OCI-LY7 (cell line): ENCODE results near the gene TNKS1BP1. TPM values are rescaled to one million over a fixed set of nuclear protein-coding genes. Genes with fewer than 3 reads are reported as not detected.

ENCODE experiments used
- BruUV-seq: library from RNA; stranded (reverse); fragments of 400-500 nt; replicated peaks from 2 replicates; lab custom pipeline; 2021; lab: Mats Ljungman, UMichigan
- CTCF ChIA-PET: fragments of 300-600 bp; sonication (Branson Sonifier 250); formaldehyde crosslinking; loops from one replicate; lab custom pipeline; 2022; ENCODE audit warnings: antibody characterized with exemption; ENCODE audit not compliant: unreplicated experiment; lab: Charles Lee
- POLR2A ChIA-PET: fragments of 300-600 bp; sonication (Branson Sonifier 250); formaldehyde crosslinking; loops from one replicate; lab custom pipeline; 2022; ENCODE audit warnings: antibody characterized with exemption; lab: Charles Lee
- DNase-seq: peaks from one replicate; pipeline ENCODE4 v3.0.0-alpha.2; 2015; ENCODE audit warnings: low spot score
- H2AFZ ChIP-seq: fragments of 200-600 bp; sonication (generic), shearing (Covaris generic); 2 replicates; pipeline ENCODE4 v1.6.1; 2014; ENCODE audit warnings: mild to moderate bottlenecking, antibody characterized with exemption, low read length, moderate library complexity
- H3K27ac ChIP-seq: fragments of 200-600 bp; sonication (generic); 2 replicates; pipeline ENCODE4 v1.5.1; 2014; ENCODE audit warnings: mixed run types, low read depth, mild to moderate bottlenecking, moderate library complexity, low read length, inconsistent platforms; ENCODE audit not compliant: poor library complexity, severe bottlenecking
- H3K36me3 ChIP-seq: fragments of 200-600 bp; sonication (generic); 2 replicates; pipeline ENCODE4 v1.6.1; 2014; ENCODE audit warnings: mild to moderate bottlenecking, antibody characterized with exemption, low read length, moderate library complexity, mixed read lengths; ENCODE audit not compliant: insufficient read depth
- H3K4me1 ChIP-seq: fragments of 200-600 bp; sonication (generic); 2 replicates; pipeline ENCODE4 v1.5.1; 2014; ENCODE audit warnings: mild to moderate bottlenecking, low read length; ENCODE audit not compliant: insufficient read depth, poor library complexity, severe bottlenecking
- H3K4me2 ChIP-seq: fragments of 200-600 bp; sonication (generic); 2 replicates; pipeline ENCODE4 v1.6.1; 2014; ENCODE audit warnings: mild to moderate bottlenecking, low read length
- H3K4me3 ChIP-seq: fragments of 200-600 bp; sonication (generic); 2 replicates; pipeline ENCODE4 v1.5.1; 2014; ENCODE audit warnings: mild to moderate bottlenecking, low read depth, low read length; ENCODE audit not compliant: poor library complexity, severe bottlenecking
- H3K79me2 ChIP-seq: fragments of 200-600 bp; sonication (generic); 2 replicates; pipeline ENCODE4 v1.6.1; 2016; ENCODE audit warnings: low read depth, mild to moderate bottlenecking, low read length, moderate library complexity, mixed read lengths; ENCODE audit not compliant: insufficient read depth
- H3K9me2 ChIP-seq: fragments of 200-600 bp; sonication (generic); 2 replicates; pipeline ENCODE4 v1.6.1; 2016; ENCODE audit warnings: mild to moderate bottlenecking, low read length, mixed read lengths; ENCODE audit not compliant: insufficient read depth
- H3K9me3 ChIP-seq: fragments of 200-600 bp; sonication (generic); 2 replicates; pipeline ENCODE4 v1.6.1; 2014; ENCODE audit warnings: mild to moderate bottlenecking, mixed run types, low read length, mixed read lengths
- H4K20me1 ChIP-seq: fragments of 200-600 bp; sonication (generic); 2 replicates; pipeline ENCODE4 v1.6.1; 2014; ENCODE audit warnings: mild to moderate bottlenecking, antibody characterized with exemption, low read length, moderate library complexity, mixed read lengths; ENCODE audit not compliant: insufficient read depth
- CTCF ChIP-seq: fragments of 200-600 bp; sonication (generic); conservative IDR thresholded peaks from 2 replicates; pipeline ENCODE4 v1.5.1; 2014; ENCODE audit warnings: mild to moderate bottlenecking, antibody characterized with exemption, low read length, moderate library complexity, mixed read lengths
- EZH2phosphoT487 ChIP-seq: fragments of 200-600 bp; sonication (generic); IDR thresholded peaks from 2 replicates; pipeline ENCODE4 v1.6.1; 2018; ENCODE audit warnings: low read depth, borderline replicate concordance, mild to moderate bottlenecking, mixed run types, antibody characterized with exemption, low read length, moderate library complexity, mixed read lengths
- intact Hi-C: fragments of 100-400 bp; cut with micrococcal nuclease; formaldehyde crosslinking; loops from one replicate; pipeline ENCODE4 v1.10.0; 2022; ENCODE audit not compliant: unreplicated experiment
- total RNA-seq, 2 experiments: library from RNA; depleted of rRNA in 1 of 2; stranded (reverse); fragments of >200 nt in 1 of 2; shearing (Covaris generic) in 1 of 2; gene quantifications; 2 replicates each; pipeline ENCODE4 v1.2.3, GENCODE V29; 2014 to 2022

The TNKS1BP1 gene
- total RNA-seq, 2 experiments from 2014 or later: 5.3 to 16.4 TPM

- H3K4me1 ChIP-seq: peaks cover 6% of the 10 kb centered on the region
- intact Hi-C loops: no loop called here
- H3K4me2 ChIP-seq: no peak overlapping the region
- DNase-seq: no peak
- no peak overlapping the region for H3K4me3 ChIP-seq
- peaks cover under 1% of the 10 kb centered on the region; the same call in 1 of the 2 replicates for H3K79me2 ChIP-seq
- no peaks in the 10 kb centered on the region for H4K20me1 ChIP-seq
- H3K9me2 ChIP-seq: no peaks in the 10 kb centered on the region
- ChIA-PET POLR2A (interaction anchor here (0.6 kb wide), 1 partner anchor 523 kb away, joined by 4 read pairs; no protein-coding TSS in a partner anchor), CTCF (no interaction called here)
- H3K9me3 ChIP-seq: no peaks in the 10 kb centered on the region
- no TSS peak for BruUV-seq
- H3K27ac ChIP-seq: no peak overlapping the region
- no peak overlapping the region for H2AFZ ChIP-seq
- TF ChIP-seq CTCF (no peak), EZH2phosphoT487 (no peak)
- H3K36me3 ChIP-seq: no peaks in the 10 kb centered on the region
Observed at GRCh38 chr11:57341250-57341808, 16.6 kb upstream of the TNKS1BP1 start.

- TF ChIP-seq CTCF (peak; percentile 53), EZH2phosphoT487 (no peak)
- Histone ChIP-seq H3K27ac (no peak overlapping the region), H3K79me2 (peaks cover 8% of the 10 kb centered on the region; the same call in 1 of the 2 replicates), H2AFZ (no peak overlapping the region), H4K20me1 (no peaks in the 10 kb centered on the region), H3K4me1 (peaks cover 7% of the 10 kb centered on the region), H3K9me3 (no peaks in the 10 kb centered on the region), H3K36me3 (no peaks in the 10 kb centered on the region), H3K4me3 (no peak overlapping the region), H3K9me2 (no peaks in the 10 kb centered on the region), H3K4me2 (no peak overlapping the region)
- ChIA-PET POLR2A (no interaction called here), CTCF (interaction anchor here (0.6 kb wide), 1 partner anchor 11 kb away, joined by 7 read pairs; no protein-coding TSS in a partner anchor)
- no peak for DNase-seq
- BruUV-seq: no TSS peak
- intact Hi-C loops: no loop called here
Observed at GRCh38 chr11:57340039-57340615, 15.4 kb upstream of the TNKS1BP1 start.

GRCh38 chr11:57339328-57339727, 14.6 kb upstream of the TNKS1BP1 start:
- Histone ChIP-seq H4K20me1 (no peaks in the 10 kb centered on the region), H3K79me2 (peaks cover 16% of the 10 kb centered on the region), H2AFZ (no peak overlapping the region), H3K4me1 (peaks cover 13% of the 10 kb centered on the region), H3K36me3 (peaks cover 3% of the 10 kb centered on the region; the same call in 1 of the 2 replicates), H3K27ac (no peak overlapping the region), H3K9me3 (no peaks in the 10 kb centered on the region), H3K9me2 (no peaks in the 10 kb centered on the region), H3K4me2 (no peak overlapping the region), H3K4me3 (no peak overlapping the region)
- TF ChIP-seq EZH2phosphoT487 (no peak), CTCF (no peak)
- intact Hi-C loops: loop anchor here (5.0 kb wide), 2 partner anchors 308 to 403 kb away; partner anchors contain the start of genes SELENOH and YPEL4
- BruUV-seq: no TSS peak
- POLR2A ChIA-PET: no interaction called here
- CTCF ChIA-PET: interaction anchor here (0.6 kb wide), 1 partner anchor 11 kb away, joined by 7 read pairs; no protein-coding TSS in a partner anchor
- DNase-seq: no peak
